ENCODE data around the gene ADGRL2. TPM values are rescaled to one million over a fixed set of nuclear protein-coding genes. Genes with fewer than 3 reads are reported as not detected.

Gene ADGRL2
- total and polyA plus RNA-seq, 11 donors = 16.9 to 82.8 (median 54.3) TPM

- Histone ChIP-seq H3K4me1 (peaks cover 0 to 22% (median 9%) of the 10 kb centered on the region in 12 donors), H3K27ac (no peak overlapping the region), H3K27me3 (no peaks in the 10 kb centered on the region), H3K4me3 (no peak overlapping the region), H3K9me3 (no peaks in the 10 kb centered on the region), H3K36me3 (no peaks in the 10 kb centered on the region)
- 58 to 72% (median 63%) methylated on average over 3 of the region's 3 CpGs for WGBS, 4 donors
- no peak for DNase-seq
- TF ChIP-seq CTCF (IDR thresholded peaks at IDR 0.05) (no peak), POLR2A (IDR thresholded peaks at IDR 0.05) (no peak)
- ATAC-seq = no peak
- intact Hi-C loops (cut with DNase I) = loop anchor here in 1 of 10 donors (5.0 kb wide), 1 partner anchor 114 kb away; the partner anchor contains the start of gene ADGRL2
Measured at GRCh38 chr1:81915937-81916336, 115.2 kb downstream of the ADGRL2 start.

- ATAC-seq (peak; percentile 80 to 95 (median 90)), DNase-seq (peak in 4 of 5 donors; percentile 21 to 66 (median 32))
- Histone ChIP-seq H3K27me3 (no peaks in the 10 kb centered on the region), H3K4me1 (peaks cover 0 to 51% (median 24%) of the 10 kb centered on the region in 12 donors), H3K9me3 (no peaks in the 10 kb centered on the region), H3K4me3 (peak overlapping the region in 6 of 12 donors; percentile 6 to 29 (median 13)), H3K36me3 (no peaks in the 10 kb centered on the region), H3K27ac (peak overlapping the region in 8 of 12 donors; percentile 18 to 47 (median 34))
- WGBS, 4 donors = 27 to 36% (median 32%) methylated on average over 6 of the region's 6 CpGs
- no peak for TF ChIP-seq CTCF (IDR thresholded peaks at IDR 0.05)
- no peak for TF ChIP-seq POLR2A (IDR thresholded peaks at IDR 0.05)
- intact Hi-C loops (cut with DNase I) = loop anchor here in 1 of 10 donors (10.0 kb wide), 1 partner anchor 115 kb away; the partner anchor contains the start of gene ADGRL2
Measured at GRCh38 chr1:81920245-81920740, 119.6 kb downstream of the ADGRL2 start.

DNA sequence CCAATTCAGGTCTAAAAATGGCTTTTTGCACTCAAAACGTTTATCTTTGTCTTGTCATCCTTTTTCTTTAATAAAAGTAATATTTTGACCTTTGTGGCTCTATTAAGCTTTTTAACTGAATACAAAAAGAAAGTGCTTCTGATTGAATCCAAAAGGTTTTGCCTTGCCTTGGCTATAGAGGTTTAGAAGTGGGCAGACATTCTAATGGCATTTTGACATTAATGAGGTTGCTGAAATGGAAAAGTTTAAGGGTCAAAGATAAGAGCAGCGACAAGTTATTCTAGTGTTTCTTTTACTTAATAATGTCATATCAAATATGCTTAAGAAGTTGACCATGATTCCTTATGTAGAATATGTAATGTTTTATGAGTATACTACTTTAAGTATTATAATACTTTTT is 120.2 kb downstream of the ADGRL2 start:
- intact Hi-C loops (cut with DNase I) = loop anchor here in 1 of 10 donors (10.0 kb wide), 1 partner anchor 116 kb away; the partner anchor contains the start of gene ADGRL2
- H3K9me3 ChIP-seq = no peaks in the 10 kb centered on the region
- DNase-seq (no peak), ATAC-seq (no peak)
- peaks cover 0 to 47% (median 24%) of the 10 kb centered on the region in 12 donors for H3K4me1 ChIP-seq
- no peaks in the 10 kb centered on the region for H3K27me3 ChIP-seq
- H3K4me3 ChIP-seq = peak overlapping the region in 4 of 12 donors; percentile 6 to 29 (median 18)
- H3K27ac ChIP-seq = peak overlapping the region in 5 of 12 donors; percentile 30 to 47 (median 43)
- TF ChIP-seq POLR2A (IDR thresholded peaks at IDR 0.05) = no peak
- TF ChIP-seq CTCF (IDR thresholded peaks at IDR 0.05) = no peak
- 23 to 40% (median 31%) methylated on average over 2 of the region's 2 CpGs for WGBS, 4 donors
- H3K36me3 ChIP-seq = no peaks in the 10 kb centered on the region

- H3K36me3 ChIP-seq = no peaks in the 10 kb centered on the region
- no peak for DNase-seq
- peak; percentile 33 to 66 (median 56) for ATAC-seq
- intact Hi-C loops (cut with DNase I) = loop anchor here in 1 of 10 donors (10.0 kb wide), 1 partner anchor 117 kb away; the partner anchor contains the start of gene ADGRL2
- 44 to 53% (median 50%) methylated on average over 4 of the region's 4 CpGs for WGBS, 4 donors
- H3K27me3 ChIP-seq = no peaks in the 10 kb centered on the region
- H3K4me1 ChIP-seq = peaks cover 0 to 49% (median 26%) of the 10 kb centered on the region in 12 donors
- no peak overlapping the region for H3K27ac ChIP-seq
- TF ChIP-seq POLR2A (IDR thresholded peaks at IDR 0.05) = no peak
- no peak for TF ChIP-seq CTCF (IDR thresholded peaks at IDR 0.05)
- no peak overlapping the region for H3K4me3 ChIP-seq
- H3K9me3 ChIP-seq = no peaks in the 10 kb centered on the region
Measured at GRCh38 chr1:81921344-81921743, 120.6 kb downstream of the ADGRL2 start.
